NAMALWA (cell line): Measurements from ENCODE around the gene HS3ST6.
"Not testable (repeated sequence)": the region's sequence is repeated elsewhere in the genome, so short reads cannot be mapped to it uniquely, and the experiment has no call there.

Source experiments
- DNase-seq: peaks from one replicate; pipeline ENCODE4 v3.0.0-alpha.2; 2015; ENCODE audit warnings: low spot score

Gene HS3ST6

GRCh38 chr16:1926271-1926670, 8.1 kb upstream of the HS3ST6 start:
- no peak for DNase-seq

DNA sequence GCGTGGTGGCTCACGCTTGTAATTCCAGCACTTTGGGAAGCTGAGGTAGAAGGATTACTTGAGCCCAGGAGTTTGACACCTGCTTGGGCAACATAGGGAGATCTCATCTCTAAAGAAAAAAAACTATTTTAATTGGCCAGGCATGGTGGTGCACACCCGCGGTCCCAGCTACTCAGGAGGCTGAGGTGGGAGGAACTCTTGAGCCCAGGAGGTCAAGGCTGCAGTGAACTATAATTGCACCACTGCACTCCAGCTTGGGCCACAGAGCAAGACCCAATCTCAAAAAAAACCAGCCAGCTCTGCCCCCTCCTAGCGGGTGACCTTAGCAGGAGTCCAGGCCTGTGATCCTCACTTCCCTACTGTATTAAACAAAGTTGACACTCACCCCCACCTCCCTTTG, 5.9 kb upstream of the HS3ST6 start:
- no peak for DNase-seq

GRCh38 chr16:1923299-1924034, 5.3 kb upstream of the HS3ST6 start:
- DNase-seq, result no peak

GRCh38 chr16:1922357-1922756, 4.1 kb upstream of the HS3ST6 start:
- no peak for DNase-seq

- peak; percentile 76 for DNase-seq
Measured at GRCh38 chr16:1920727-1921171, 2.5 kb upstream of the HS3ST6 start.

DNA sequence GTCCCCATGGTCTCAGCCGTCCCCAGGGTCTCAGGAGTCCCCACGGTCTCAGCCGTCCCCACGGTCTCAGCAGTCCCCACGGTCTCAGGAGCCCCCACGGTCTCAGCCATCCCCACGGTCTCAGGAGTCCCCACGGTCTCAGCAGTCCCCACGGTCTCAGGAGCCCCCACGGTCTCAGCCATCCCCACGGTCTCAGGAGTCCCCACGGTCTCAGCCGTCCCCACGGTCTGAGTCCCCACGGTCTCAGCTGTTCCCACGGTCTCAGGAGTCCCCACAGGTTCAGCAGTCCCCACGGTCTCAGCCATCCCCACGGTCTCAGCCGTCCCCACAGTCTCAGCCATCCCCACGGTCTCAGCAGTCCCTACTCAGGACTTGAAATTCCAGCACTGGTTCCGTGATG, 1.9 kb upstream of the HS3ST6 start:
- not testable (repeated sequence) for DNase-seq

DNA sequence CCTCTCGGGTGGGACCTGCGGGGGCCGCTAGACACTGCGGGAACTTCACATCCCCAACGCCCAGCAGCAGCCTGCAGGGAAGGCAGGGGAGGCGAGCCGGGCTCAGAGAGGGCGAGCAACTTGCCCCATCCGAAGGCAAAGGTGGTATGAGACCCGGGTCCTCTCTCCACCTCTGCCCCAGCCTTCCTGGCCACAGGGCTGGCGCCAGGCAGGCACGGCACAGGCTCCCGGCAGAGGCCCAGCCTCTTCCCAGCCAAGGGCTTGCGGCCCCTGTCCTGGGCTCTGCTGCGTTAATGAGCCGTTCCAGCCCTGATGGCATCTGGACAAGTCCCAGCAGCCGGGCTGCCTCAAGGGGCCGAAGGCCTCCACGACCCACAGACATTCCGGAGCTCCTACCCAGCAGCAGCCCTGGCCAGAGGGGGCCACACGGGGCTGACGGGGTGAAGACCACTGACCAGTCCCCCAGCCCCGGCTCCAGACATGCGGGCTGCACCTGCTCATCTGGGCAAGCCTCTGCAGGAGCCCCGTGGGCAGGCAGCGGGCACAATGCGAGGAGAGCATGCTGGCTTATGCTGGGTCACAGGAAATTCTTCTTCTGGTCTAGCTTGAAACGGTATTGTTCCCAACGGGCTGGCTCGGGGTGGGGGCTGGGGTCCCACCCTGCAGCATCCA, 1.2 kb upstream of the HS3ST6 start:
- no peak for DNase-seq

GRCh38 chr16:1917665-1918350, 407 bp downstream of the HS3ST6 start:
- DNase-seq, result no peak

DNA sequence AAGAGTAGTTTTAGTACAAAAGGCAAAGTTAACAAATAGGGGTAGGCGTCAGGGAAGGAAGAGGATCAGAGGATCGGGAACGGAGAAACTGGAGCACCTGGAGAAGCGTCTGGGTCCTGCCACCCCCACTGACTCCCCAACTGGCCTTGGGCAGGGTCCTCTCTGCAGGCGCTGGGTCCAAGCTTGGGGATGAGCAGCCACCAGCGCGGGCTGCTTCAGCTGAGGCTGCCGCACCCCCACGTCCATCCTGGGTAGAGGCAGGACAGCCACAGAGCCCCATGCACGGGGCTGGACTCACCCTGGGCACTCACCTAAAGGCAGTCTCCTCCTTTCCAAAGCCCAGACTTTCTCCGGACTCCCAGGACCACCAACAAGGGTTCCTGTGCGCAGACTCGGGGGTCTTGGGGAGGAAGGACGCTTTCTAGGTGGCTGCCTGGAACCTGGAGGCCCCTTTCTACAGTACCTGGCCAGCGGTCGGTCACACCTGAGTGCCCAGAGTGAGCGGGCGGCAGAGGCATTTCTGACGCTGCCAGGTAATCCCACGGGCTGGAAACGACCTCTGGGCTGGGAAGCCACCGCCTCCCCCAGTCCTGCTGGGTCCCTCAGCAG, 1.1 kb downstream of the HS3ST6 start:
- no peak for DNase-seq

DNA sequence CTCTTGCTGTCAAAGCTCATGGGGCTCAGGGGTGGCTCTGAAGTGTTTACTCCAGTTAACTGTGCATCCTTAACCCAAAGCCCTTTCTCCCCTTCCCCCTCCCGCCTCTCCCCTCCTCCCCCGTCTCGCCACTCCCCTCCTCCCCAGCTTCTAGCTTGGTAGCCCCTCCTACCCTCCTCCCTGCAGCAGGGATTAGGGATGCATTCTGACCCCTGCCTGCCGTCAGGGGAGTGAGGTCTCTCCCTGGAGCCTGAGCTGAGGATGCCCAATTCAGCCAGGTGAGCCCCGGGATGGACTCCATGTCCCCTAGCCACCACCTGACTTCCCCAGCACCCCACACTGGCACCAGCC, 1.6 kb downstream of the HS3ST6 start:
- DNase-seq, result no peak

- no peak for DNase-seq
Measured at GRCh38 chr16:1915732-1916639, 2.2 kb downstream of the HS3ST6 start.

- no peak for DNase-seq
Measured at GRCh38 chr16:1914988-1915387, 3.2 kb downstream of the HS3ST6 start.

DNA sequence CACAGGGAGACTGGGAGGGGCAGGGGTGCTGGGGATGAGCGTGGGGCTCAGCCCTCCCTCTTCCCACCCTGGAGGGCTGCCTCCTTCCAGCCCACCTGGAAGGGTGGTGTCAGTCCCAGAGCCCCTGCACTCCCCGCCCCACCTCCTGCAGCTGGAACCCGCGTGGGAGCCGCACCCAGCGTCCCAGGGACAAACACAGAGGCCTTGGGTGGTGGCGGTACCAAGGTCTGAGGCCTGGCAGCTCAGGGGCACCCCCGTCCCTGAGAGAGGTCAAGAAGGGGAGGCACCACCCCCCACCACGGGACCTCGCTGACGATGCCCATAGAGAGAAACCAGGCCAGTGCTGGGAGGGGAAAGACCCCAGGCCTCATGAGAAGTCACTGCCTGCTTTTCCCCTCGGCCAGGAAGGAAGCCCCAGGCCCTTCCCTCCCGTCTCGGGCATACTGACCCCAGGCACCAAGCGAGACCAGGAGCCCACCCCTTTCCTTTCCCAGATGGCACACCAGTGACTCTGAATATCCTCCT, 4.1 kb downstream of the HS3ST6 start:
- DNase-seq, result no peak

DNA sequence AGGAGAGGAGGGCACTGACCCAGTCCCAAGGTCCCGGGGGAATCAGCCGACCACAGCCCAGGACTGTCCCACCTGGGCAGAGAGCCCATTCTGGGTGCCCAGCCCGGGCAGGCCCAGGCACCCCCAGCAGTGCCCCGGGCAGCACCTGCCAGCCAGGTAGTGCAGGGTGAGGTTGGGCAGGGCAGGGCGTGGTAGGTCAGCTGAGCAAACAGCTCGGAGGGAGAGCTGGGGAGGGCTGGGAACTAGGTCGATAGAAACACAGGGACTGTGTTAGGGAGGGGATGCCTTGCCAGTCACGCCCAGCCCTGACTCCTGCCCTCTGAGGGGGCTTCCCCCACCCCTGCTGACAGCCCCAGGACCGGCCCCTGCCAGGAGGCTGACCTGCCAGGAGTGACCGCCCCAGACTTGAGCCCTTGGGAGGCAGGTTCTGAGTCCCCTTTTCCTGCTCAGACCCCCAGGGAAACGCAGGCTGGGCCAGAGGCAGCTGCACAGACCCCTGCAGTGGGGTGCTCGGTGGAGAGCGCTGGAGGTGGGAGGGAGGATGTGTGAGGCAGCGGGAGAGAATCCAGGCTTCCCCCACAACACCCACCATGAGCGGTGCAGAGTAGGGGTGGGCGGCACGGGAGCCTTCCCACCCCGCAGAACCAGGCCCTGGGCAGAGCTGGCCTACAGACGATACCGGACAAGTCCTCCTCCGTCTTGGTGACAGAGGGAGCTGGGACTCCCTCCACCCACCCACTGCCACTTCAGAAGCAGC, 4.7 kb downstream of the HS3ST6 start:
- no peak for DNase-seq

GRCh38 chr16:1912215-1912543, 6.0 kb downstream of the HS3ST6 start:
- no peak for DNase-seq

GRCh38 chr16:1911467-1912214, 6.6 kb downstream of the HS3ST6 start:
- no peak for DNase-seq

DNA sequence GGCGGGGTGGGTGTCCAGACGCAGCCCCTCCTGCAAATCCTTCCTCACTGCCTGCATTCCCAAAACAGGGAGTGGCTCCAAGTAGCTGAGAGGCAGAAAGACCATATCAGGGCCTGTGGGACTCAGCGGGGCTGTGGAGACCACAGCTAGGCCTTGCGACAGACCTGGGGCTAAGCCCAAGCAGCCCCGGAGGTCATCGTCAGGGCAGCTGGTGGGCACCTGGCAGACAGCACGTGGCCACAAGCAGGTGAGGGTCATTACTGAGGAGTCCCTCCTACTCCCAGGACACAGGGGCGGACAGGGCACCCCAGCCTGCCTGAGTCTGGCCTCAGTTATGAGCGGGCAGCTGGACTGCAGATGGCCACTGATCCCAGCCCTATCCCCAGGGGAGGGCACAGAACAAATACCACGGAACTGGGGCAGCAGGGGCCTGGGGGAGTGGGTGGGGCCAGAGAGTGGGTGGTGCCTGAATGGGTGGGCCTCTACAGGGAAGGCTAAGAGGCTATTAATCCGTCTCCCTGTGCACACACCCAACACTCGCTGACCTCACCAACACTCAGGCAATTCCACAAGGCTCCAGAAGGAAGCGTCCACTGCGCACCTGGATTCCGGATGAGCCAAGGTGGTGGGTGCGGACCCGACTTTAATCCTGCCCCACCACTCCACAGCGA, 8.5 kb downstream of the HS3ST6 start:
- DNase-seq, result no peak

DNA sequence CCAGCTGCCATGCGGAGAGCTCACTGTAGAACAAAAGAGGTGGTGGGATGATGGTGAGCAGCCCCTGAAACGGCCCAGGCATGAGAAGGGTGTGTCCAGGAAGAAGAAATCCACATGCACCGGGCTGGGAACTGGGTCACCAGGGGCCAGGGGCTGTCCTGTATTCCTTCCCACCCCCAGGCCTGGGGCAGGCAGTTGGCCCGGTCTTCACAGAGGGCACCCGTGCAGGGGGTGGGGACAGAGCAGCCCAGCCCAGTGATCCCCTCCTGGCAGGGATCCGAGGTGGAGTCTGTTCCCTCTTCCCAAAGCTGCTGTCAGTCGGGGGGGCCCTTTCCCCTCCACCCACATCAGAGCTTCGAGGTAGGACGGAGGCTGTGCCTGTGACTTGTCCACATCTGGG, 9.2 kb downstream of the HS3ST6 start:
- no peak for DNase-seq

- DNase-seq, result no peak
Measured at GRCh38 chr16:1908184-1908583, 10.0 kb downstream of the HS3ST6 start.
